ENCODE results near the gene WDR3. TPM values are rescaled to one million over a fixed set of nuclear protein-coding genes. Genes with fewer than 3 reads are reported as not detected.

WDR3 gene
- total RNA-seq, 1 donor from 2014 or later: 29.7 TPM

DNA sequence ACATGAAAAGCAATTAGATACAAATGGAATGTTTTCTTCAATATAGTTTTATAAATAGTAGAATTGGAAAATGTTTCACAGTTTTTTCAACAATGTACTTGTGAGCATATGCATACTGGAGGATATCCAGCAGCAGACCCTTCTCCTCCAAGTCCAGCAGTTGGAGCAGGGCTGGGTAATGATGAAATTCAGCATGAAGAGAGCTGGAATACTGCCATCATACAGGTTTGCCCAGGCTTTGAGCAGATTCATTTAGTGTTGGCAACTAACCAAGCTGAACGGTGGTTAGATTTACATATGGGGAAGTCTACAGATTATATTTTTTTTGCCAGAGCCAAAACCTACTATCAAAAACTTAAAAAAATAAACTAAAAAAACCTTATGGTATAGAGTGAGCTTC is 38.3 kb downstream of the WDR3 start:
- no peak overlapping the region for H3K27ac Mint-ChIP-seq

DNA sequence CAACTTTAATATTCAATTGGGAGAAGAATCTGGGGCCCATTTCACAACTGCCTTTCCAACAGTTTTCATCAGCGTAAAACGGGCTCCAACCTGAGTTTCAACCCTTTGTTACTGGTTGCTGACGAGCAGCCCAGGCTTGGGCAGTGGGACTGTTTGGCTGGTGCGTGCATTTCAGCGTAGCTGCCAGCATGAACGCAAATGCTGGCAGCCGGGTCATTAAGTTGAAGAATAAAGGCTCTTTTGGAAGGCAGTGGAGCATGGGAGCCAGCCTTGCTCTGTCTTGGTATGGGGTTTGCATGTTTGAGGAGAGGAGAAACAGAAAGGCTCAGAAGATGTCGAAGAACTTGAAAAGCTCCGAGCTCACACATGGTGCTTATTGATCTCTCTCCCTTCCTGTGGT is 40.7 kb downstream of the WDR3 start:
- H3K4me1 Mint-ChIP-seq: peaks cover 5% of the 10 kb centered on the region

More for the DNA sequence above, 38.3 kb downstream of the WDR3 start:
- no peak for DNase-seq (ENCODE audit: low spot score in 2 of 2, unreplicated experiment in 2 of 2)
- Mint-ChIP-seq H3K27me3 (ENCODE audit: low read depth) (no peaks in the 10 kb centered on the region), H3K36me3 (no peaks in the 10 kb centered on the region), H3K9me3 (no peaks in the 10 kb centered on the region), H3K4me3 (no peak overlapping the region), H3K4me1 (peaks cover 5% of the 10 kb centered on the region)
- TF ChIP-seq, protein P1, sequence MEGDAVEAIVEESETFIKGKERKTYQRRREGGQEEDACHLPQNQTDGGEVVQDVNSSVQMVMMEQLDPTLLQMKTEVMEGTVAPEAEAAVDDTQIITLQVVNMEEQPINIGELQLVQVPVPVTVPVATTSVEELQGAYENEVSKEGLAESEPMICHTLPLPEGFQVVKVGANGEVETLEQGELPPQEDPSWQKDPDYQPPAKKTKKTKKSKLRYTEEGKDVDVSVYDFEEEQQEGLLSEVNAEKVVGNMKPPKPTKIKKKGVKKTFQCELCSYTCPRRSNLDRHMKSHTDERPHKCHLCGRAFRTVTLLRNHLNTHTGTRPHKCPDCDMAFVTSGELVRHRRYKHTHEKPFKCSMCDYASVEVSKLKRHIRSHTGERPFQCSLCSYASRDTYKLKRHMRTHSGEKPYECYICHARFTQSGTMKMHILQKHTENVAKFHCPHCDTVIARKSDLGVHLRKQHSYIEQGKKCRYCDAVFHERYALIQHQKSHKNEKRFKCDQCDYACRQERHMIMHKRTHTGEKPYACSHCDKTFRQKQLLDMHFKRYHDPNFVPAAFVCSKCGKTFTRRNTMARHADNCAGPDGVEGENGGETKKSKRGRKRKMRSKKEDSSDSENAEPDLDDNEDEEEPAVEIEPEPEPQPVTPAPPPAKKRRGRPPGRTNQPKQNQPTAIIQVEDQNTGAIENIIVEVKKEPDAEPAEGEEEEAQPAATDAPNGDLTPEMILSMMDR (IDR thresholded peaks at IDR 0.05; ENCODE audit: unreplicated experiment): no peak

DNA sequence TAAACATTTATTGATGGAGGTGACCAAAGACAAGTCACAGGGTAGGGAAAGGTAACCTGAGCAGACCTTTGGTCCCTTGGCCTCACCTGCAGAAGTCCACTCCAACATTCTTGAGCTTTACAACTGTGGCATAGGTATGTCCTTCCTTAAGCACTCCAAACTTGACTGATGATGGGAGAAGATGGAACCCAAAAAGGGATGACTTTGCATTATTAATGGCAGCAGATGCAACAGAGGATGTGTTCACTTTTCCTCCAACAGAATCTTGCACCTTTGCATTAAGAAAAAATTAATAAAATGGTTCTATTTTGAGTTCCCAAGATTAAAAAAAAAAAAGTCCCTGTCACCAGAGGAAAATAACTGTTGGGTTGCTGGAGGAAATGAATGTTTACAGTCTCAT is 42.2 kb downstream of the WDR3 start:
- Mint-ChIP-seq H3K9me3 (no peaks in the 10 kb centered on the region), H3K4me3 (no peak overlapping the region), H3K4me1 (peaks cover 5% of the 10 kb centered on the region), H3K27me3 (ENCODE audit: low read depth) (no peaks in the 10 kb centered on the region), H3K36me3 (no peaks in the 10 kb centered on the region), H3K27ac (no peak overlapping the region)
- TF ChIP-seq, protein P1 (IDR thresholded peaks at IDR 0.05; ENCODE audit: unreplicated experiment): no peak
- no peak for DNase-seq (ENCODE audit: low spot score in 2 of 2, unreplicated experiment in 2 of 2)

More for the DNA sequence above, 40.7 kb downstream of the WDR3 start:
- no peaks in the 10 kb centered on the region for H3K36me3 Mint-ChIP-seq
- DNase-seq (ENCODE audit: low spot score in 2 of 2, unreplicated experiment in 2 of 2): no peak
- no peak overlapping the region for H3K4me3 Mint-ChIP-seq
- H3K9me3 Mint-ChIP-seq: no peaks in the 10 kb centered on the region
- TF ChIP-seq, protein P1 (IDR thresholded peaks at IDR 0.05; ENCODE audit: unreplicated experiment): no peak
- no peaks in the 10 kb centered on the region for H3K27me3 Mint-ChIP-seq (ENCODE audit: low read depth)
- H3K27ac Mint-ChIP-seq: no peak overlapping the region

DNA sequence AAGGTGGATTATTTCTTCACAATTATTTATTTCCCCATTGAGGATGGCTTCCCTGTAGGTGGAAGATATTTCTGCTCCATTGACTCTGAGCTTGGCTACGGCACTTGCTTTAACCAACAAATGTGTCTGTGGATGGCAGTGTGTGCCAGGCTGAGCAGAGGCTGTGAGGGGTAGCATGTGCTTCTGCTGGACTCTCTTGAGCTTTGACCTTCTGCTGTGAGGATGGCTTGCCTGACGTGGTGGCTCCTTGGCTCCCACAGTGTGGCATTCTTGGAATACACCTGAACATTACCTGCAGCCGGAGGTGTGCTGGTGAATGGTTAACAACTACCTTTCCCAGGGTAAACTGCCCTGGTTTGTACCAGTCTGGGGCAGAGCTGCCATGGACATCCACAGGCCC is 46.8 kb downstream of the WDR3 start:
- H3K4me3 Mint-ChIP-seq: no peak overlapping the region
- TF ChIP-seq, protein P1 (IDR thresholded peaks at IDR 0.05; ENCODE audit: unreplicated experiment): no peak
- no peak for DNase-seq (ENCODE audit: low spot score in 2 of 2, unreplicated experiment in 2 of 2)
- no peak overlapping the region for H3K27ac Mint-ChIP-seq
- H3K9me3 Mint-ChIP-seq: no peaks in the 10 kb centered on the region
- no peaks in the 10 kb centered on the region for H3K27me3 Mint-ChIP-seq (ENCODE audit: low read depth)
- H3K4me1 Mint-ChIP-seq: no peaks in the 10 kb centered on the region
- no peaks in the 10 kb centered on the region for H3K36me3 Mint-ChIP-seq

DNA sequence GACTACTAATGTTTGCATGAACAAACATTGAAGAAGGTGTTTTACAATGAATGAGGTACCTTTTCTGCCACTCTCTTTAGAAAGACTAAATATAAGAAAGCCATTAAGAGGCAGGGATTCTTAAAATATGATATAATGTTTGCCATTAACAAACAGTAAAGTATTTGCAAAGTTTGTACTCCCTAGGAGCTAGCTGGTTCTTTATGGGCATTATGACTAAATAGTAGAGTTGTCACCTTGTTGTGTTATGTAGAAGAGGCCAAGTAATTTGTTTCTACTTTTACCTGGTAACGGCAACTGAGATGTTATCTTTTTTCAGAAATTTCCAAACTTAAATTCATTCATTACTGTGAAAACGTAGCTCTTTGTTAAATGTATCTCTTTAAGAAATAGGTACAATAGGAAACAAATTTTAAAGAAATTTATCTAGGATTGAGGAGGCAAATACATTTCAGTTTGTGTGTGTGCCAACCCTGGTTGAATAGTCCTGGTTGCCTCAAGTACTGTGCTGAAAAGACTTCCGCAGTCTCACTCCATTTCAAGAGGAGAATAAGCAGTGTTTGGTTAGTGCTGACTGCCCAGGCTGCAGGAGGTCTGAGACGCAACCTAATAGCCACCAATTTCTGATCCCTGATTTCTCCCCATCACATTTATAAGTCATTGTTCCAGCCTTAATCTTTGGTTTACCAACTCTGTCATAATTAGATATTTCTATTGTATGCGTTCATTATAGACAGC is 52.1 kb downstream of the WDR3 start:
- Mint-ChIP-seq H3K36me3 (no peaks in the 10 kb centered on the region), H3K27me3 (ENCODE audit: low read depth) (peaks cover 8% of the 10 kb centered on the region), H3K4me3 (no peak overlapping the region), H3K9me3 (peaks cover 4% of the 10 kb centered on the region), H3K4me1 (no peaks in the 10 kb centered on the region), H3K27ac (no peak overlapping the region)
- no peak for DNase-seq (ENCODE audit: low spot score in 2 of 2, unreplicated experiment in 2 of 2)
- TF ChIP-seq, protein P1 (IDR thresholded peaks at IDR 0.05; ENCODE audit: unreplicated experiment): no peak

Data from mesothelial cell of epicardium (in vitro differentiated cells).